ENCODE results near the gene ZDHHC23.

Gene ZDHHC23

DNA sequence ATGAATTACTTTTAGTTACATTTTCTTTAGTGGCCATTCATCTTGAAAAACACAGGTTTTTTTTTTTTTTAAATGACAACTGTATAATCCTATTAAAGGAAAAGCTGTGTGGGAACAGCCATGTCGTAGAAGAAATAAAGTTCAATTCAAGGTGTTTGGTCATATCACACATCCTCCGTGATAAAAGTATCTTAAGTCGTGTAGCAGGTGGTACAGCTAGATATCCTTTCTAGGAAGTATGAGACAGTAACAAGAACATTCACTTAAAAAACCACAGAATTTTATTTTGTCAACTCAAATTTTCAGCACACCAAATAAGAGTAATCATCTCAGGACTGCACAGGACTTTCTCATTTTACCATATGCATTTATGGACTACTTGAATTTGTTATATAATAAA lies 16.1 kb downstream of the ZDHHC23 start:
- H3K79me2 ChIP-seq = no peaks in the 10 kb centered on the region
- no peaks in the 10 kb centered on the region for H3K27me3 ChIP-seq (ENCODE audit: control insufficient read depth, insufficient read depth, low read length)
- H3K4me2 ChIP-seq (ENCODE audit: low read length) = no peak overlapping the region
- H3K4me1 ChIP-seq = no peaks in the 10 kb centered on the region
- no peak overlapping the region for H3K27ac ChIP-seq
- no peaks in the 10 kb centered on the region for H3K36me3 ChIP-seq (ENCODE audit: control insufficient read depth, insufficient read depth, low read length)
- H3K9ac ChIP-seq = no peak overlapping the region
- TF ChIP-seq, protein P1, sequence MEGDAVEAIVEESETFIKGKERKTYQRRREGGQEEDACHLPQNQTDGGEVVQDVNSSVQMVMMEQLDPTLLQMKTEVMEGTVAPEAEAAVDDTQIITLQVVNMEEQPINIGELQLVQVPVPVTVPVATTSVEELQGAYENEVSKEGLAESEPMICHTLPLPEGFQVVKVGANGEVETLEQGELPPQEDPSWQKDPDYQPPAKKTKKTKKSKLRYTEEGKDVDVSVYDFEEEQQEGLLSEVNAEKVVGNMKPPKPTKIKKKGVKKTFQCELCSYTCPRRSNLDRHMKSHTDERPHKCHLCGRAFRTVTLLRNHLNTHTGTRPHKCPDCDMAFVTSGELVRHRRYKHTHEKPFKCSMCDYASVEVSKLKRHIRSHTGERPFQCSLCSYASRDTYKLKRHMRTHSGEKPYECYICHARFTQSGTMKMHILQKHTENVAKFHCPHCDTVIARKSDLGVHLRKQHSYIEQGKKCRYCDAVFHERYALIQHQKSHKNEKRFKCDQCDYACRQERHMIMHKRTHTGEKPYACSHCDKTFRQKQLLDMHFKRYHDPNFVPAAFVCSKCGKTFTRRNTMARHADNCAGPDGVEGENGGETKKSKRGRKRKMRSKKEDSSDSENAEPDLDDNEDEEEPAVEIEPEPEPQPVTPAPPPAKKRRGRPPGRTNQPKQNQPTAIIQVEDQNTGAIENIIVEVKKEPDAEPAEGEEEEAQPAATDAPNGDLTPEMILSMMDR (IDR thresholded peaks at IDR 0.05) = no peak
- H3K4me3 ChIP-seq (ENCODE audit: low read depth, low read length) = no peak overlapping the region
- H3K9me3 ChIP-seq (ENCODE audit: control insufficient read depth, low read length) = no peaks in the 10 kb centered on the region
- H2AFZ ChIP-seq = no peak overlapping the region

DNA sequence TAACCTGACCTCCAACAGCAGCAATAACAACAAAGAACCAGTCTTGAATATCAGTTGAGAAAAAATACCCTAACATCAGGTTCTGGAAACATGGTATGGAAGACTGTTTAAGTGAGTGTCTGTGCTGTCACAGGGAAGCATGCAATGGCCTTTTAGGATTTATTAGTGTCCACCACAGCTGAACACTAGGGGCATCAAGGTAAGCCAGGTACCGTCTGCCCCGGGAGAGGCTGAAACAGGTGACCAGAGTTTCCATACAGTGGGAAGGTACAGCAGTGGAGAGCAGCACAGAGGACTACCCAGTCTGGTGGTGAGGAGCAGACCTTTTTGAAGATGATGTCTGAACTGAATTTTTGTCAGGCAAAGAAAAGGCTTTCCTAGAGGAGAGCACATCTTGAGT lies 18.4 kb downstream of the ZDHHC23 start:
- no peak overlapping the region for H3K4me3 ChIP-seq (ENCODE audit: low read depth, low read length)
- TF ChIP-seq, protein P1 (IDR thresholded peaks at IDR 0.05) = no peak
- no peaks in the 10 kb centered on the region for H3K79me2 ChIP-seq
- no peaks in the 10 kb centered on the region for H3K36me3 ChIP-seq (ENCODE audit: control insufficient read depth, insufficient read depth, low read length)
- no peaks in the 10 kb centered on the region for H3K9me3 ChIP-seq (ENCODE audit: control insufficient read depth, low read length)
- H3K4me2 ChIP-seq (ENCODE audit: low read length) = no peak overlapping the region
- no peak overlapping the region for H3K27ac ChIP-seq
- H2AFZ ChIP-seq = no peak overlapping the region
- H3K27me3 ChIP-seq (ENCODE audit: control insufficient read depth, insufficient read depth, low read length) = no peaks in the 10 kb centered on the region
- no peak overlapping the region for H3K9ac ChIP-seq
- H3K4me1 ChIP-seq = no peaks in the 10 kb centered on the region

DNA sequence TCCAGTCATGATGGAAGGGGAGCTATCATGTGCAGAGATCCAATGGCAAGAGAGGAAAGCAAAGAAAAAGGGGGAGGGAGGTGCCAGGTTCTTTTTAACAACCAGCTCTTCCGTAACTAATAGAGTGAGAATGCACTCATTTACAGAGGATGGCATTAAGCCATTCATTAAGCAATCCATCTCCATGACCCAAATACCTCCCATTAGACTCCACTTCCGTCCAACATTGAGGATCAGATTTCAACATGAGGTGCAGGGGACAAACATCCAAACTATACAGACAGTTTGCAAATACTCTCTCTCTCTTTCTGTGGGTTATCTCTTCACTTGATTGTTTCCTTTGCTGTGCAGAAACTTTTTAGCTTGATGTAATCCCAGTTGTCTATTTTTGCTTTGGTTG lies 21.2 kb downstream of the ZDHHC23 start:
- Histone ChIP-seq H3K9me3 (ENCODE audit: control insufficient read depth, low read length) (no peaks in the 10 kb centered on the region), H3K4me1 (no peaks in the 10 kb centered on the region), H3K36me3 (ENCODE audit: control insufficient read depth, insufficient read depth, low read length) (no peaks in the 10 kb centered on the region), H3K9ac (no peak overlapping the region), H3K27ac (no peak overlapping the region), H2AFZ (no peak overlapping the region), H3K27me3 (ENCODE audit: control insufficient read depth, insufficient read depth, low read length) (no peaks in the 10 kb centered on the region), H3K4me3 (ENCODE audit: low read depth, low read length) (no peak overlapping the region), H3K4me2 (ENCODE audit: low read length) (no peak overlapping the region), H3K79me2 (no peaks in the 10 kb centered on the region)
- TF ChIP-seq, protein P1 (IDR thresholded peaks at IDR 0.05) = no peak

DNA sequence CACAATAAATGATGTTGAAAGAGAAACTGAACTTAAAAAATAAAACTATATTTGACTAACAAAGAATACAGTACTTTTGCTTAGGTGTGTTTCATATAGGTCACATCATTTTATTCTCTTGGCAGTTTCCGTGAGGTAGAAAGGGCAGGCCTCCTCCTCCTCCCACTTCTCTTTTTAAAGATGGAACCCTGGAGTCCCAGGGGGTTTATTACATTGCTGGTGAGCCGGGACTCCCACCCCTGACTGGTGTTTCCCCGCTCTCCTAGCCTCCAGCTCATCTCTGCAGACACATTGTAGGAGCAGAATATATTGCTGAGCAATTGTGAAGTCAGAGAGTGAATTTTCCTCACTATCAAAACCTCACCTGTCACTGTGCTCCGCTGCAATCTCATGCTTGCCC lies 30.0 kb downstream of the ZDHHC23 start:
- no peaks in the 10 kb centered on the region for H3K9me3 ChIP-seq (ENCODE audit: control insufficient read depth, low read length)
- H3K4me2 ChIP-seq (ENCODE audit: low read length) = no peak overlapping the region
- TF ChIP-seq, protein P1 (IDR thresholded peaks at IDR 0.05) = no peak
- H3K27ac ChIP-seq = no peak overlapping the region
- H3K4me1 ChIP-seq = no peaks in the 10 kb centered on the region
- H3K36me3 ChIP-seq (ENCODE audit: control insufficient read depth, insufficient read depth, low read length) = no peaks in the 10 kb centered on the region
- H3K27me3 ChIP-seq (ENCODE audit: control insufficient read depth, insufficient read depth, low read length) = no peaks in the 10 kb centered on the region
- H3K79me2 ChIP-seq = no peaks in the 10 kb centered on the region
- H3K9ac ChIP-seq = no peak overlapping the region
- no peak overlapping the region for H2AFZ ChIP-seq
- no peak overlapping the region for H3K4me3 ChIP-seq (ENCODE audit: low read depth, low read length)

DNA sequence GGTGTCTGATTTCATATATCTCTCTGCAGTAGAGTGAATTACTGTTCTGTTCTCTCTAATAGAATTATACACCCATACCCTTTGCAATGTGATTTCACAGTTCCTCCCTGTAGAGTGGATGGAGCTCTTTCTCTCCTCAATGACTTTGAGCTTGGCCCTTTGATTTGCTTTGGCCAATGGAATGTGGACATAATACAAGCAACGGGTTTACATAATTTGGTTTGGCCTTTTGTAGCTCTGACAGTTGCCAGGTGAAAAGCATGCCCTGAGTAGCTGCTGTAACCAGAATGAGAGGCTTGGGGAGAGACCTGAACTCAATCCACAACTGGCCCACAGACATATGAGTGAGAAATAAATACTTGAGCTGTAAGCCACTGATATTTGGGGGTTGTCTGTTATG lies 32.1 kb downstream of the ZDHHC23 start:
- no peak overlapping the region for H3K4me3 ChIP-seq (ENCODE audit: low read depth, low read length)
- TF ChIP-seq, protein P1 (IDR thresholded peaks at IDR 0.05) = no peak

More for the DNA sequence above, 32.1 kb downstream of the ZDHHC23 start:
- Histone ChIP-seq H3K4me1 (no peaks in the 10 kb centered on the region), H3K27ac (no peak overlapping the region), H3K79me2 (no peaks in the 10 kb centered on the region), H3K27me3 (ENCODE audit: control insufficient read depth, insufficient read depth, low read length) (no peaks in the 10 kb centered on the region), H2AFZ (no peak overlapping the region), H3K9ac (no peak overlapping the region), H3K9me3 (ENCODE audit: control insufficient read depth, low read length) (no peaks in the 10 kb centered on the region), H3K36me3 (ENCODE audit: control insufficient read depth, insufficient read depth, low read length) (no peaks in the 10 kb centered on the region), H3K4me2 (ENCODE audit: low read length) (no peak overlapping the region)

Measured in parathyroid adenoma (tissue), 2 donors.